Naive B cell (primary cell): ENCODE data around the gene SIX3. TPM values are rescaled to one million over a fixed set of nuclear protein-coding genes. Genes with fewer than 3 reads are reported as not detected.

Experiments
- ATAC-seq, 2 donors: fragments of 150-1000 bp; cut with Tn5 transposase; 2 replicates each; pipeline ENCODE4 v1.10.0; 2021; ENCODE audit warnings: low read depth in 2 of 2, mild to moderate bottlenecking in 2 of 2, moderate library complexity in 2 of 2
- DNase-seq: peaks from one replicate; pipeline ENCODE4 v3.0.0; 2022
- H3K27ac Mint-ChIP-seq, 6 donors: one replicate each; pipeline ENCODE4 v1.8.0; 2020 to 2022; ENCODE audit warnings: mild to moderate bottlenecking in 6 of 6, mixed read lengths in 6 of 6, moderate library complexity in 5 of 6, inconsistent platforms in 2 of 6
- H3K27me3 Mint-ChIP-seq, 3 donors: one replicate each; pipeline ENCODE4 v1.8.0; 2021 to 2022; ENCODE audit warnings: mixed read lengths in 3 of 3, mild to moderate bottlenecking in 1 of 3
- H3K36me3 Mint-ChIP-seq, 2 donors: one replicate each; pipeline ENCODE4 v1.8.0; 2020 to 2022; ENCODE audit warnings: mixed read lengths in 2 of 2, inconsistent platforms in 1 of 2, mild to moderate bottlenecking in 1 of 2
- H3K4me1 Mint-ChIP-seq, 3 donors: one replicate each; pipeline ENCODE4 v1.8.0; 2020 to 2022; ENCODE audit warnings: mixed read lengths in 3 of 3, inconsistent platforms in 1 of 3, mild to moderate bottlenecking in 1 of 3, moderate library complexity in 1 of 3
- H3K4me3 Mint-ChIP-seq, 8 donors: one replicate each; pipeline ENCODE4 v1.8.0; 2020 to 2022; ENCODE audit warnings: mild to moderate bottlenecking in 8 of 8, mixed read lengths in 8 of 8, moderate library complexity in 8 of 8, inconsistent platforms in 2 of 8
- H3K9me3 Mint-ChIP-seq, 7 donors: one replicate each; pipeline ENCODE4 v1.8.0; 2020 to 2022; ENCODE audit warnings: mixed read lengths in 7 of 7, mild to moderate bottlenecking in 5 of 7, inconsistent platforms in 2 of 7, moderate library complexity in 1 of 7
- polyA plus RNA-seq, 6 donors: library from polyadenylated mRNA; unstranded; fragments of 300-500 nt; fragmentation: Illumina TruSeq; gene quantifications; one replicate each; pipeline ENCODE4 v1.2.3, GENCODE V29; 2021; ENCODE audit warnings: low read depth in 6 of 6

The SIX3 gene
- polyA plus RNA-seq, 6 donors from 2014 or later: not detected

DNA sequence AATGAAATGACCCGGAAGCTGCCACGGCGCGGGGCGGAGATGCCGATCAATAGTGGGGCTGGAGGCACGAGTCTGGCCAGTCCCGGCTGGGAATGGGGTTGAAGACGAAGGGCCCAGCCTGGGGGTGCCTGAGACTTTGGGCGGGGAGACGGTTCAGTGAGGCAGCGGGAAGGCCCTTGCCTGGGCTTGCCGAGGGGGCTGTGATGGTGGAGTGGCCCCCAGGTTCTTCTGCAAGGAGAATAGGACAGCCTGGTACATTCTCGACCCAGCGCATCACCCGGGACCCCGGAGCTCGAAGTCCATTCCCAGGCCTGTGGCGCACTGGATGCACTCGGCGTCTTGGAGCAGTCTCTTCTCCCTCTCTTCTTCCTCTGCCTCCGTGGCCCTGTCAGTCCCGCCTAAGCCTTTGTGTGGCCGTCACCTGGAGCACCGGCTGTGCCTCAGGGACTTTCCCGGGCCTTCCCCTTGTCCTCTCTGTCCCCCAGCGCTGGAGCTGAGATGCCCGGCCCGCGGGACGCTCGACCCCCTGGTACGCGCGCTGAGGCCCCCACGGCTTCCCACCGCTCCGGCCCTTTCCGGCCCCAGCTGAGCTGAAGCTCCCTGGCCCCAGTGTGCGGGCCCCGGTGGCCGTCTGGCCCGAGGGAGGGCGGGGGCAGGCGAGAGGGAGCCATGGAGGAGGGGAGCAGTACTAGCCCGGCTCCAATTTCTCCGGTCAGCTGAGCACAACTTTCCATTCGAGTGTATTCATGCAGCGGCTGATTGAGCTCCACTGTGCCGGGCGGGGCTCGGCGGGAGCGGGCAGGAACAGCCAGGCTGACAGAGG, 8.0 kb downstream of the SIX3 start:
- Mint-ChIP-seq H3K4me1 (peaks cover 35 to 54% (median 51%) of the 10 kb centered on the region in 3 donors), H3K4me3 (peak overlapping the region; percentile 2 to 79 (median 53)), H3K36me3 (peaks cover 0 to 18% of the 10 kb centered on the region in 2 donors), H3K9me3 (peaks cover 0 to 12% (median 2%) of the 10 kb centered on the region in 7 donors), H3K27ac (peak overlapping the region in 1 of 6 donors; percentile 73), H3K27me3 (peaks cover 80 to 94% (median 92%) of the 10 kb centered on the region in 3 donors)
- no peak for DNase-seq
- no peak for ATAC-seq

DNA sequence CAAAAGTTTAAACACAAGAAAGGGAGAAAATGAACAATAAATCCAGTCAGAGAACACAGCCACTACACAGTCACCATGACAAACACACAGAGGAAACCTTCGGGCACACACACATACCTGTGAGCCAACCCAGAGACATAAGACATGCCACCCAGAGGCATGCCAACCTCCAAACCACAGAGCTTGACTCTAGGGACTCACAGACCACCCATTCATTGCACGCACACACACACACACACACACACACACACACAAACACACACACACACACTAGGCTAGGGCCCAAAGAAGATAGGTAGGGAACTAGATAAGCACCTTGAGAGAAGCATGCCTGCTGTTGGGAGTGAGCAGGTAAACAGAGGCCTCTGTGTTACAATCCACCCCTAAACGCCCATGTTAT, 9.1 kb downstream of the SIX3 start:
- peaks cover 77 to 94% (median 92%) of the 10 kb centered on the region in 3 donors for H3K27me3 Mint-ChIP-seq
- DNase-seq: no peak
- ATAC-seq: no peak
- H3K4me3 Mint-ChIP-seq: peak overlapping the region in 4 of 8 donors; percentile 38 to 83 (median 52)
- peaks cover 0 to 2% (median 1%) of the 10 kb centered on the region in 7 donors for H3K9me3 Mint-ChIP-seq
- H3K4me1 Mint-ChIP-seq: peaks cover 30 to 53% (median 52%) of the 10 kb centered on the region in 3 donors
- H3K36me3 Mint-ChIP-seq: peaks cover 0 to 7% of the 10 kb centered on the region in 2 donors
- H3K27ac Mint-ChIP-seq: peak overlapping the region in 1 of 6 donors; percentile 9

DNA sequence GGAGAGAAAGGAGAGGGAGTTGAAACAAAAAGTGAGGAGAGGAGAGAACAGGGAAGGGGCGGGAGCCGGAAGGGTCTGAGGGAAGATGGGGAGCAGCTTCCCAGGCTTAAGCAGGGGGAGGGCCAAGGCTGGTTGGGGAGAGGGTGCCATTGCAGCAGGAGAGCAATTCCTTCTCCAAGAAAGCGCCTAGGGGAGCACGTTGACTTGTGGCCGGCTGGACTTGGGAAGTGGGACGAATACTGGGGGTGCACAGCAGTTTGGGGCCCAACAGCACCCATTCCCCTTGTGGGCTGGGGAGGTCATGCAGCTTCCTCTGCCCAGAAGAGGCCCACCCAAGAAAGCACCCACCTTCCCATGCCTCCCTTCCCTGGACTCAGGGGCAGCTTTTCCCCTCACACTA, 9.6 kb downstream of the SIX3 start:
- Mint-ChIP-seq H3K4me3 (peak overlapping the region in 5 of 8 donors; percentile 0 to 87 (median 59)), H3K27me3 (peaks cover 77 to 94% (median 92%) of the 10 kb centered on the region in 3 donors), H3K9me3 (peaks cover 0 to 2% (median 0%) of the 10 kb centered on the region in 7 donors), H3K27ac (peak overlapping the region in 1 of 6 donors; percentile 14), H3K36me3 (peaks cover 0 to 7% of the 10 kb centered on the region in 2 donors), H3K4me1 (peaks cover 32 to 53% (median 53%) of the 10 kb centered on the region in 3 donors)
- DNase-seq (no peak), ATAC-seq (no peak)

GRCh38 chr2:44951714-44952113, 10.2 kb downstream of the SIX3 start:
- ATAC-seq (no peak), DNase-seq (no peak)
- peak overlapping the region in 1 of 6 donors; percentile 14 for H3K27ac Mint-ChIP-seq
- peak overlapping the region in 6 of 8 donors; percentile 17 to 87 (median 60) for H3K4me3 Mint-ChIP-seq
- H3K4me1 Mint-ChIP-seq: peaks cover 32 to 53% (median 53%) of the 10 kb centered on the region in 3 donors
- peaks cover 0 to 2% (median 0%) of the 10 kb centered on the region in 7 donors for H3K9me3 Mint-ChIP-seq
- peaks cover 82 to 93% (median 90%) of the 10 kb centered on the region in 3 donors for H3K27me3 Mint-ChIP-seq
- H3K36me3 Mint-ChIP-seq: peaks cover 0 to 7% of the 10 kb centered on the region in 2 donors

GRCh38 chr2:44952143-44952805, 10.8 kb downstream of the SIX3 start:
- Mint-ChIP-seq H3K4me1 (peaks cover 32 to 53% (median 53%) of the 10 kb centered on the region in 3 donors), H3K27me3 (peaks cover 83 to 93% (median 89%) of the 10 kb centered on the region in 3 donors), H3K4me3 (peak overlapping the region; percentile 44 to 87 (median 74)), H3K9me3 (peaks cover 0 to 2% (median 0%) of the 10 kb centered on the region in 7 donors), H3K36me3 (peaks cover 0 to 7% of the 10 kb centered on the region in 2 donors), H3K27ac (peak overlapping the region in 1 of 6 donors; percentile 24)
- DNase-seq (peak; percentile 50), ATAC-seq (peak; percentile 66)

- DNase-seq (no peak), ATAC-seq (no peak)
- H3K36me3 Mint-ChIP-seq: peaks cover 0 to 7% of the 10 kb centered on the region in 2 donors
- H3K27me3 Mint-ChIP-seq: peaks cover 77 to 93% (median 89%) of the 10 kb centered on the region in 3 donors
- peaks cover 32 to 53% (median 53%) of the 10 kb centered on the region in 3 donors for H3K4me1 Mint-ChIP-seq
- peaks cover 0 to 2% (median 0%) of the 10 kb centered on the region in 7 donors for H3K9me3 Mint-ChIP-seq
- H3K27ac Mint-ChIP-seq: peak overlapping the region in 2 of 6 donors; percentile 37 to 41
- peak overlapping the region; percentile 44 to 86 (median 74) for H3K4me3 Mint-ChIP-seq
These were observed 11.4 kb downstream of the SIX3 start for GRCh38 chr2:44952806-44953498.

GRCh38 chr2:44953499-44953883, 12.0 kb downstream of the SIX3 start:
- DNase-seq (no peak), ATAC-seq (no peak)
- H3K27me3 Mint-ChIP-seq: peaks cover 77 to 93% (median 89%) of the 10 kb centered on the region in 3 donors
- H3K4me3 Mint-ChIP-seq: peak overlapping the region in 7 of 8 donors; percentile 7 to 78 (median 61)
- peaks cover 0 to 2% (median 0%) of the 10 kb centered on the region in 7 donors for H3K9me3 Mint-ChIP-seq
- H3K36me3 Mint-ChIP-seq: peaks cover 0 to 7% of the 10 kb centered on the region in 2 donors
- peak overlapping the region in 3 of 6 donors; percentile 0 to 37 (median 17) for H3K27ac Mint-ChIP-seq
- peaks cover 32 to 53% (median 53%) of the 10 kb centered on the region in 3 donors for H3K4me1 Mint-ChIP-seq

DNA sequence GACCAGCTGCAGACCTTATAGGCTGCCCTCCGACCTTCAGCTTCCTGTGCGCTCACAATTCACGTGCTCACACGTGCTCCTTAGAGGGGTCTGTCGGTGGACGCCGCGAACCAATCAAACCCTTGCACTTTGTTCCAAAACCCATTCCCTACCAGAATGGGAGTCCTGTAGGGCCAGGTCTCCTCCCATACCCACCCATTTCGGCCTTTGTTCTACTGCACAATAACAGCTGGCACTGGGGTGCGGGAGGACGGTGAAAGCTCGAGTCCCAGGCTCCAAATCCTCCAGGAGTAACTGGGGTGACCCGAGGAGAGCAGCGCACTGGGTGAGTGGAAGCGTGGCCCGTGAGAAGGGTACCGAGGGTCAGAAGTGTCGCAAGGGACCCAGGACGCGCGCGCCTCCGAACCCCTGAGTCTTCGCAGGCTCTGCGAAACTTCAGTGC, 13.0 kb downstream of the SIX3 start:
- Mint-ChIP-seq H3K4me3 (peak overlapping the region; percentile 44 to 91 (median 76)), H3K27ac (peak overlapping the region in 1 of 6 donors; percentile 18), H3K4me1 (peaks cover 28 to 47% (median 46%) of the 10 kb centered on the region in 3 donors), H3K27me3 (peaks cover 75 to 93% (median 89%) of the 10 kb centered on the region in 3 donors), H3K9me3 (peaks cover 0 to 2% (median 0%) of the 10 kb centered on the region in 7 donors), H3K36me3 (peaks cover 0 to 7% of the 10 kb centered on the region in 2 donors)
- DNase-seq: no peak
- no peak for ATAC-seq

DNA sequence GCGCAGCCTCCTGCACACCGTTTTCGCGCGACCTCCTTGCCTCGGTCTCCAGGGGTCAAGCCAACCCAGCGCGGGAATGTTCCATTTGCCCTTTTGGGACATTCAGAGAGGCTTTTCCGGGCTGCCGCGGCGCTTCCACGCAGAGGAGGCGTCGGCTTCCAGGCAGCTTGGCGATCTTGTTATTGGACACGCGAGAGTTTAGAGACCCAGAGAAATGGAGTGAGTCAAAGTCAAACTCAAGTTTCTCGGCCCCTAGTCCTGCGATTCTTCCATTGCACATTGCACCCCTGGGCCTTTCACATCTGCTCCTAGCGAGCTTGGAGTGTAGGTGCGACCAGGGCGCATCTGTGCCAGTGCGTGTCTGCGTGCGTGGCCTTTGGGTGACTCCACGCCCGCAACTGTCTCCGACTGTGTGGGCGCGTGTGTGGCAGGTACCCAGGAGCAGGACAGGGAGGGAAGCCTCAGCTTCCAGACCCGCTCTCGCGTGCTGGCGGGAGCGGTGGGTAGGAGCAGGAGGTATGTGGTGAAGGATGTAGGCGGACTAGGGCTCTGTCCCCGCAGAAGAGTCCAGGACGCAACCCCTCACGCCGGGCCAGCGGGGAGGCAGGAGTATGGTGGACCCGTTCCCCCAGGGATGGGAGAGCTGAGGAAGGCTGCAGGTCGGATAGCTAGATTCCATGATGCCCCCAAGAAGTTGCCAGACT, 13.5 kb downstream of the SIX3 start:
- Mint-ChIP-seq H3K4me3 (peak overlapping the region; percentile 19 to 91 (median 84)), H3K4me1 (peaks cover 26 to 44% (median 40%) of the 10 kb centered on the region in 3 donors), H3K9me3 (peaks cover 0 to 2% (median 0%) of the 10 kb centered on the region in 7 donors), H3K27me3 (peaks cover 78 to 94% (median 91%) of the 10 kb centered on the region in 3 donors), H3K36me3 (peaks cover 0 to 7% of the 10 kb centered on the region in 2 donors), H3K27ac (no peak overlapping the region)
- no peak for DNase-seq
- peak in 1 of 2 donors; percentile 29 for ATAC-seq

GRCh38 chr2:44955593-44956392, 14.3 kb downstream of the SIX3 start:
- peaks cover 0 to 4% of the 10 kb centered on the region in 2 donors for H3K36me3 Mint-ChIP-seq
- DNase-seq (peak; percentile 75), ATAC-seq (peak; percentile 78 to 82)
- peak overlapping the region; percentile 19 to 91 (median 84) for H3K4me3 Mint-ChIP-seq
- peaks cover 0 to 2% (median 0%) of the 10 kb centered on the region in 7 donors for H3K9me3 Mint-ChIP-seq
- no peak overlapping the region for H3K27ac Mint-ChIP-seq
- peaks cover 74 to 92% (median 85%) of the 10 kb centered on the region in 3 donors for H3K27me3 Mint-ChIP-seq
- H3K4me1 Mint-ChIP-seq: peaks cover 21 to 40% (median 37%) of the 10 kb centered on the region in 3 donors

DNA sequence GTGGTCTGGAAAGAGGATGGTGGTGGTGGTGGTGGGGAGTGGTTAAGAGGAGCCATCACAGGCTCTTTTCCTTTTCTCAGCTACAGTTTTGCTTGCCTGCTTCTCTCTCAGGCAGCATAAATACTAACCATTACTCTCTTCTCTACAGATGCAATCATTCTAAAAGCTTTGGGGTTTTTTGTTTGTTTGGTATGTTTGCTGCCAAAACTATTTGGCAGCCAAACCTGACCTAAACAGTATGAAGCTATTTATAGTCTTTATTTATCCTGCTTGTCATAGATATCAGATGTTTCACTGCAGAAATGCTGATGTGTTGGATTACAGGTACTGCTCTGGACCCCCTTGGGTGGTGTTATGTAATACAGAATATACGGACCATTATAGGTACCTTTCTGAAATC, 15.3 kb downstream of the SIX3 start:
- peaks cover 20 to 37% (median 32%) of the 10 kb centered on the region in 3 donors for H3K4me1 Mint-ChIP-seq
- no peak overlapping the region for H3K4me3 Mint-ChIP-seq
- DNase-seq (no peak), ATAC-seq (no peak)
- no peak overlapping the region for H3K27ac Mint-ChIP-seq
- no peaks in the 10 kb centered on the region for H3K9me3 Mint-ChIP-seq
- H3K36me3 Mint-ChIP-seq: no peaks in the 10 kb centered on the region
- peaks cover 69 to 90% (median 85%) of the 10 kb centered on the region in 3 donors for H3K27me3 Mint-ChIP-seq
